A549 treated with ZK216348 at 1 μM for 4 hours (cell line): Measurements from ENCODE around the gene KIF20B. TPM values are rescaled to one million over a fixed set of nuclear protein-coding genes. Genes with fewer than 3 reads are reported as not detected.

Experiments
- total RNA-seq: library from RNA; stranded (reverse); fragments of 200-300 nt; extraction: Qiagen RNA extraction; gene quantifications from 5 replicates; pipeline ENCODE4 v1.2.3, GENCODE V29; 2022; ENCODE audit warnings: low read depth

KIF20B gene
- total RNA-seq = 8.8 to 17.8 TPM (median 14.2 TPM) in 5 replicates

GRCh38 chr10:89701242-89702120, at the start of gene KIF20B:
Gene KIF20B (plus strand): TSS chr10:89701590. CDS start chr10:89705295, 3,705 bp downstream.

Other genes starting within 250 kb of the KIF20B start
- gene SLC16A12, start 166.0 kb upstream of the KIF20B start, total RNA-seq = 0.09 to 0.27 TPM (median 0.19 TPM) in 5 replicates
- gene PANK1, start 56.3 kb upstream of the KIF20B start, total RNA-seq = 4.6 to 7.9 TPM (median 7.2 TPM) in 5 replicates